AG08396 (cell line): ENCODE results near the gene KIAA1217.
"Not testable (repeated sequence)": the region's sequence is repeated elsewhere in the genome, so short reads cannot be mapped to it uniquely, and the experiment has no call there.

Source experiments
- DNase-seq: peaks from one replicate; pipeline ENCODE4 v3.0.0; 2012; ENCODE audit warnings: low spot score, mixed read lengths

Gene KIAA1217

GRCh38 chr10:24340446-24340845 is 131.5 kb downstream of the KIAA1217 start:
- no peak for DNase-seq

GRCh38 chr10:24340883-24341282 is 131.9 kb downstream of the KIAA1217 start:
- DNase-seq, result no peak

GRCh38 chr10:24341371-24341770 is 132.4 kb downstream of the KIAA1217 start:
- DNase-seq, result no peak

- no peak for DNase-seq
These were observed 133.0 kb downstream of the KIAA1217 start for GRCh38 chr10:24341897-24342296.

GRCh38 chr10:24343686-24344085 is 134.7 kb downstream of the KIAA1217 start:
- no peak for DNase-seq

- peak; percentile 54 for DNase-seq
These were observed 135.3 kb downstream of the KIAA1217 start for GRCh38 chr10:24344279-24344678.

- DNase-seq, result no peak
These were observed 135.9 kb downstream of the KIAA1217 start for GRCh38 chr10:24344695-24345463.

- DNase-seq, result no peak
These were observed 138.1 kb downstream of the KIAA1217 start for GRCh38 chr10:24346877-24347519.

GRCh38 chr10:24349379-24350001 is 140.6 kb downstream of the KIAA1217 start:
- no peak for DNase-seq

- no peak for DNase-seq
These were observed 141.4 kb downstream of the KIAA1217 start for GRCh38 chr10:24350070-24350921.

GRCh38 chr10:24350922-24351225 is 141.9 kb downstream of the KIAA1217 start:
- DNase-seq, result not testable (repeated sequence)

GRCh38 chr10:24351961-24352360 is 143.0 kb downstream of the KIAA1217 start:
- no peak for DNase-seq

GRCh38 chr10:24352399-24352798 is 143.5 kb downstream of the KIAA1217 start:
- DNase-seq, result no peak

- no peak for DNase-seq
These were observed 144.4 kb downstream of the KIAA1217 start for GRCh38 chr10:24353319-24353718.

GRCh38 chr10:24355056-24355688 is 146.2 kb downstream of the KIAA1217 start:
- DNase-seq, result no peak

GRCh38 chr10:24357344-24358004 is 148.5 kb downstream of the KIAA1217 start:
- no peak for DNase-seq

GRCh38 chr10:24358022-24358421 is 149.1 kb downstream of the KIAA1217 start:
- DNase-seq, result no peak

- DNase-seq, result peak; percentile 59
These were observed 151.6 kb downstream of the KIAA1217 start for GRCh38 chr10:24360282-24361127.

- DNase-seq, result no peak
These were observed 154.1 kb downstream of the KIAA1217 start for GRCh38 chr10:24363070-24363469.

GRCh38 chr10:24367688-24368087 is 158.8 kb downstream of the KIAA1217 start:
- DNase-seq, result no peak
